Hypothalamus (tissue), 51 donors: ENCODE measurements around the gene BLOC1S1.

ENCODE experiments used
- DNase-seq, 51 donors: peaks; one replicate each; lab custom pipeline; 2025; lab: John Stamatoyannopoulos, UW

BLOC1S1 gene

GRCh38 chr12:55707219-55707671 lies 8.6 kb upstream of the BLOC1S1 start:
- peak in 5 of 51 donors; percentile 6 to 40 (median 29) for DNase-seq

GRCh38 chr12:55707841-55708694 lies 7.8 kb upstream of the BLOC1S1 start, which contains the start of gene ITGA7:
Gene ITGA7 (minus strand): TSS chr12:55707904. CDS start chr12:55707682, 222 bp downstream.
- peak in 46 of 51 donors; percentile 19 to 79 (median 58) for DNase-seq

- DNase-seq, result no peak
Measured at GRCh38 chr12:55708695-55709233, 7.1 kb upstream of the BLOC1S1 start.

- DNase-seq, result peak in 18 of 51 donors; percentile 14 to 63 (median 34)
Measured at GRCh38 chr12:55711786-55712553, 3.9 kb upstream of the BLOC1S1 start.

GRCh38 chr12:55712700-55713415 lies 3.0 kb upstream of the BLOC1S1 start:
- DNase-seq, result no peak

GRCh38 chr12:55713721-55714120 lies 2.1 kb upstream of the BLOC1S1 start:
- DNase-seq, result no peak

- no peak for DNase-seq
Measured at GRCh38 chr12:55715169-55715764, 579 bp upstream of the BLOC1S1 start.

- DNase-seq, result no peak
Measured at GRCh38 chr12:55716582-55716957, 724 bp downstream of the BLOC1S1 start.

- peak in 1 of 51 donors; percentile 47 for DNase-seq
Measured at GRCh38 chr12:55717011-55718007, 1.5 kb downstream of the BLOC1S1 start.

- DNase-seq, result no peak
Measured at GRCh38 chr12:55718015-55718414, 2.2 kb downstream of the BLOC1S1 start.

GRCh38 chr12:55718624-55719275 lies 2.9 kb downstream of the BLOC1S1 start:
- DNase-seq, result no peak

- no peak for DNase-seq
Measured at GRCh38 chr12:55719371-55719770, 3.5 kb downstream of the BLOC1S1 start.

GRCh38 chr12:55720071-55720564 lies 4.3 kb downstream of the BLOC1S1 start, which contains the start of gene RDH5:
Gene RDH5 (plus strand): TSS chr12:55720393. CDS start chr12:55721185, 792 bp downstream.
- peak in 17 of 51 donors; percentile 13 to 59 (median 27) for DNase-seq

GRCh38 chr12:55720894-55721444 lies 5.1 kb downstream of the BLOC1S1 start:
- DNase-seq, result peak in 44 of 51 donors; percentile 19 to 88 (median 62)

- DNase-seq, result peak in 4 of 51 donors; percentile 10 to 36 (median 20)
Measured at GRCh38 chr12:55721601-55722213, 5.9 kb downstream of the BLOC1S1 start.

GRCh38 chr12:55722948-55723347 lies 7.1 kb downstream of the BLOC1S1 start:
- DNase-seq, result no peak
